NCI-H446 treated with DMSO at 0.1 percent for 48 hours (cell line): ENCODE measurements around the gene FADD.
"Not testable (repeated sequence)": the region's sequence is repeated elsewhere in the genome, so short reads cannot be mapped to it uniquely, and the experiment has no call there.

Experiments used
- DNase-seq: peaks from one replicate; lab custom pipeline; 2025; lab: John Stamatoyannopoulos, UW

The FADD gene

GRCh38 chr11:70182266-70182665 is 20.8 kb upstream of the FADD start:
- DNase-seq, result no peak

GRCh38 chr11:70183032-70183431 is 20.1 kb upstream of the FADD start:
- no peak for DNase-seq

GRCh38 chr11:70183483-70184176 is 19.5 kb upstream of the FADD start:
- no peak for DNase-seq

GRCh38 chr11:70184396-70184795 is 18.7 kb upstream of the FADD start:
- DNase-seq, result no peak

DNA sequence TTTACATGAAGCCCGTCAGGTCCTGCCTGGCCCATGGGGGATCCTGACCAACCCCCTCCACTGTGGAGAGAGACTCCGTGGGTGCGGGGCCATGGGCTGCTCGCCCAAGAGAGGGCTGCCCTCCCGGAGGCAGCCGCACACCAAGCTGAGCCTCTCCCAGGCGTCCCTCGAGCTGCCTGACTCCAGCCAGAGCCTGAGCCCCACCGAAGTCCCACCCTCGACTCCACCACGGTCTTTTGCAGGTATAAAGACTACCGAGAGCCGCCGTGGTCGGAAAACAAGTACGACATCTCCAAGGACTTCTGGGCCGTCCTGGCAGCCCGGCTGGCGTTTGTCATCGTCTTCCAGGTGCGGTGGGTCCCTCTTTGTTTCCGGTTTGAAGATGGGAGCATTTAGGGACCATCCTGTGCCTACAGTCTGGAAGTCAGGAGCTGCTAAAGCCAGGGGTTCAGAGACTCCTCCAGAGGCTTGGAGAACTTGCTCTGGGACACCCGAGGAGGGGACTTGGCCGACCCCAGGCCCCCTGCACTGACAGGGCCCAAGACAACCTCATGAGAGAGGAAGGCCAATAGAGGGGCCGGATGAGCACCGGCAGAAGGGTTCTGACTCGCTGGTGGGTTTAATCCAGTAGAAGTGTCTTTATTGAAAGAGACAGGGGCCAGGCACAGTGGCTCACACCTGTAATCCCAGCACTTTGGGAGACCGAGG is 17.6 kb upstream of the FADD start:
- DNase-seq, result no peak

- no peak for DNase-seq
These were observed 16.7 kb upstream of the FADD start for GRCh38 chr11:70186420-70186819.

GRCh38 chr11:70186936-70187335 is 16.2 kb upstream of the FADD start:
- no peak for DNase-seq

DNA sequence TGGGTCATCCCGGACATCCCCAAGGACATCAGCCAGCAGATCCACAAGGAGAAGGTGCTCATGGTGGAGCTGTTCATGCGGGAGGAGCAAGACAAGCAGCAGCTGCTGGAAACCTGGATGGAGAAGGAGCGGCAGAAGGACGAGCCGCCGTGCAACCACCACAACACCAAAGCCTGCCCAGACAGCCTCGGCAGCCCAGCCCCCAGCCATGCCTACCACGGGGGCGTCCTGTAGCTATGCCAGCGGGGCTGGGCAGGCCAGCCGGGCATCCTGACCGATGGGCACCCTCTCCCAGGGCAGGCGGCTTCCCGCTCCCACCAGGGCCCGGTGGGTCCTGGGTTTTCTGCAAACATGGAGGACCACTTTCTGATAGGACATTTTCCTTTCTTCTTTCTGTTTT is 15.3 kb upstream of the FADD start:
- no peak for DNase-seq

DNA sequence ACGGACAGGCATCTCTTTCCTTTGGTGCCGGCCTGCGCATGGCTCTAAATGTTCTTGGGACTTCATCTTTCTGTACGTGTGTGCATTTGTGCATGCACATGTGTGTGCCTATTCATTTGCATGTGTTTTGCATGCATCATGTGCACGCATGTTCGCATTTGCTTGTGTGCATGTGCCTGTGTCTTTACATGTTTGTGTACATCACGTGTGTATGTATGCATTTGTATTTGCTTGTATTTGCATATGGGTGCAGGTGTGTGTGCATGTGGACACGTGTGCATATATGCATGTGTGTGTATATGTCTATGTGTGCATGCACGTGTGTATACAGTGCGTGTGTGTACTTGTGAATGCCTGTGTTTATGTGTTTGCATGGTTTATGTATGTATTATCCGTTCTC is 13.5 kb upstream of the FADD start:
- no peak for DNase-seq

DNA sequence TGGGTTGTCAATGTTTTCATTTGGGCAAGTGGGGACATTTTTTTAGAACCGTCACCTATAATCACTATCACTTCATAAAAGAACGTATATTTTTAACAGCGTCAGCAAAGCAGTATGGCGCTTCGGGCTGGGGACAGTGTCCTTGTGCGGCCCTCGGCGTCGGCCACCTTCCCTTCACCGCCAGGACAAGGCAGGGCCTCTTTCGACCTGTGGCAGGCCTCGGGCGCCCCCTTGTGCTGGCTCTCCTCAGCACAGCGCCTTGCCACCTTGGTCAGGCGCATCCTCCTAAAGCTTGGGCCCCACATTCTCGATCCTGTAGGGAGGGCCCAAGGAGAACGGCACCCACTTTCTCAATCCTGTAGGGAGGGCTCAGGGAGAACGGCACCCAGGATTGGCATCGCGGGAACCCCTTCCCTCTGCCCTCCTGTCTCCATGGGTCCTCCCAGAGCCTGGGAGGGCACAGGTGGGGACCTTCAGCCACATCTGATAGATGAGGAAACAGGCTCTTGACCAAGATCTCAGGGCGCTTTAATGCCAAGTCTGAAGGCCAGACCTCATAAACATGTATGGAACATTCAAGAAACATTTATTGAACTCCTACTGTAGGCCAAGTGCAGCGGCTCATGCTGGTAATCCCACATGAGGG is 11.5 kb upstream of the FADD start:
- no peak for DNase-seq

DNA sequence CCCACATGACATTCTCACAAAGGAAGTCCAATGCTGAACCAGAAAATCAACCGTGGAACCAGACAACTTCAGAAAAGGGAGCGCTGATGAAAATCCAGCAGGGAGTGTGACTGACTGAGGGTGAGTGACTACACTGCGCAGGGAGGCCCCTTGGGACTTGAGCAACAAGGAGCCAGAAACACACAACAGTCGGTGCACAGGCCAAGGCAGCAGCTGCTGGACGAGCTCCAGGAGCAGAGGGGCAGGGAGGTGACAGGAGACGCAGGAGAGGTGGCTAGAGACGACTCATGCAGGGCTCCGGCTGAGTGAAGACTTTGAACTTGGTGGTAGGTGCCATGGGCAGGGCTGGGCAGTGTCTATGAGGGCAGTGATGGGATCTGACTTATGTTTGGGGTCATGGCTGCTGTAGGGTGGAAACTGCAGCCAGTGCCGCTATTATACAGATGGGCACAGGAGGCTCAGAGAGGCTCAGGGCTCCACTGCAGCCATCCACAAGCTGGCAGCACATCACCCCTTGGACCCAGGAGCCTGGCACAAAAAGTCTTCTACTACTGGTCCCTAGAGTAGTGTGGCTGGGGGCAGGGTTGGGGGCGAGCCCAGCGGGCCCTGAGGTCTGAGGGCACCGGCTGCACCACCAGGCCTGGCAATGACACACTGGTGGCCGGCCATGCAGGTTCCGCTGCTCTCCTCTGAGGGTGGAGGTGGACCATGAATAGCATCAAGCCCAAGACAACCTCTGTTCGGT is 10.3 kb upstream of the FADD start:
- no peak for DNase-seq

DNA sequence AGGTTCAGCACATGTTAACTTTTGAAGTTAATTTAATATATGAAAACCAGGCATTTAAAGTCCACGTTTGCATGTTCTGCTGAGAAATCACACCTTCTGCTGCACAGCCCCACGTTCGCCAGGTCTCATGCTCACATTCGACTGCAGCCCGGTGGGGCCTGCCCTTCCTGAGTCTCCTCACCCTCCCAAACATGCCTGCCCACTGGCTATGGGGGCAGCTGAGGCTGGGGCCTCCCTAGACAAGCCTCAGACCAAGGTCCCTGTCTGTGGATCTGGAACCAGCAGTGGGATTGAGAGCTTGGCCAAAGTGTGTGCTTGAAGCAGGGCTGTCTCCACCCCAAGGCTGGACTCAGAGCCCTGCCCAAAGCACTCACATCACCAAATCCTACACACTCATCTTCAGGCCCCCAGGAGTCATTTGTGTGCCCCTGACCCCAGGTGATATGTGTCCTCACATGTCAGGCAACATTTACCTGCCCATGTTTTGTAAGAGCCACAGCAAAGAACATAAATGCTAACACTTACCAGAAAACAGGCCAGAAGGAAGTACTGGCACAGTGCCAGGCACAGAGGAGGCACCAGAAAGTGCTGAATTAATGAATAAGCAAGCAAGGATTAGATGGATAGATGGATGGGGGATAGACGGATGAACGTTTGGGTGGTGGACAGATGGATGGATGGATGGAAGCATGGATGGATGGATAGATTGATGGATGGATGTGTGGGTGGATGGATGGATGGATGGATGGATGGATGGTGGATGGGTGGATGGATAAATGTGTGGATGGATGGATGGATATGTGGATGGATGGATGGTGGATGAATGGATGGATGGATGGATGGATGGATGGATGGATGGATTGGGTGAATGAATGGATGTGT is 9.4 kb upstream of the FADD start:
- no peak for DNase-seq

GRCh38 chr11:70194792-70195791 is 8.0 kb upstream of the FADD start:
- no peak for DNase-seq

GRCh38 chr11:70200212-70200844 is 2.8 kb upstream of the FADD start:
- no peak for DNase-seq

DNA sequence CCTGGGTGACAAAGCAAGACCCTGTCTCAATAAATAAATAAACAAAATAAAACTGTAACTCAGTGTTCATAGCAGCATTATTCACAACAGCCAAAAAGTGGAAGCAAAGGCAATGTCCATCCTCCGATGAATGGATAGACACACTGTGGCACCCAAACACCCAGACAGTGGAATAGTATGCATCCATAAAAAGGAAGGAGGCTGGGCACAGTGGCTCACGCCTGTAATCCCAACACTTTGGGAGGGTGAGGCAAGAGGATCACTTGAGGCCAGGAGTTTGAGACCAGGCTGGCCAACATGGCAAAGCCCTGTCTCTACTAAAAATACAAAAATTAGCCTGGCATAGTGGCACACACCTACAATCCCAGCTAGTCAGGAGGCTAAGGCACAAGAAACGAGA is 2.0 kb upstream of the FADD start:
- not testable (repeated sequence) for DNase-seq

DNA sequence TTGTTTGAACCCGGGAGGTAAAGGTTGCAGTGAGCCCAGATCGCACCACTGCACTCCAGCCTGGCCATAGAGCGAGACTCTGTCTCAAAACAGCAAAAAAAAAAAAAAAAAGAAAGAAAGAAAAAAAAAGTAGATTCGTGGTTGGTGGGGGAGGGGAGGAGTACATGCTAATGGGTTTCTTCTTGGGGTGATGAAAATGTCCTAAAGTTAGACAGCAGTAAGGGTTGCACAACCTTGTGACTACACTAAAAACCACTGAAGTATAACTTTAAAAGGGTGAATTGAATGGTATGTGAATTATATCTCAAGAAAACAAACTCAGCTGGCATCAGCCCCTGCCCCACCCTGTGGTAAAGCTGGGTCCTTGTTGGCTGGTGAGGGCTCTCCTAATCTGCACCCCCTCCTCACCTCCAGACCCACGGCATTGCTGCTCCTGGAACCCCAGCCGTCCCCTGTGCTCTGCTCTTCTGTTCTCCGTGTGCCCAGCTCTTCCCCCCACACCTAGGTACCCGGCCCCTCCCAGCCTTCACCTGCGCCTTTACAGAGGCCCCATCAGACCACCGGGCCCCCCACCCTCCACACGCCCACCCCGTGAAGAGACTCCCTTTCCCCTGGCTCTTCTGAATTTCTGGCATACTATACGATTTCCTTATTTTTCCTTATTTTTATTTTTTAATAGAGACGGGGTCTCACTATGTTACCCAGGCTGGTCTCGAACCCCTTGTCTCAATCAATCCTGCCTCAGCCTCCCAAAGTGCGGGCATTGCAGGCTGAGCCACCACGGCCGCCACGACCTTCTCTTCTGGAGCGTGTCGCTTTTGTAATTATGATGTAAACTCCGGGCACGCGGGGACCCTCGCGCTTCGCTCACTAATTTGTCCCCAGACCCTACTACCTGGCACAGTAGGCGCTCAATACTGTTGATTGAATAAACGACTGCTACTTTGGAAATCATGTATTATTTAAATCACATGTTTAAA is 924 bp upstream of the FADD start:
- DNase-seq, result no peak

- DNase-seq, result no peak
These were observed 812 bp downstream of the FADD start for GRCh38 chr11:70203751-70204465.

DNA sequence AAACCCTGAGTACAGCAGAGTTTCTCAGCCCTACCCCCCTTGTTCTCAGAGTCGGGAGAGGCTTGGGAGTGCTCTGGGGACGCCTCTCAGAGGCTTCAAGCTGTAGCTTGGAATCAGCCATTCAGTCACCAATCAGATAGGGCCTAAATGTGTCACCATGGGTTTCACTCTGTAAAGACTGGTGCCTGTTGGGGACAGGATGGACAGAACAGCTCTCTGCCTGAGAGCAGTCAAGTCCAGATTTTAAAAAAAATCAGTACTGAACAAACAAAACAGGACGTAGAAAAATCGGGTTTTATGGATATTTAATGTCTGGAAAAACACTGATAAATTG is 1.3 kb downstream of the FADD start:
- DNase-seq, result no peak
